Renal cortical epithelial cell (primary cell): Measurements from ENCODE around the gene ESX1. TPM values are rescaled to one million over a fixed set of nuclear protein-coding genes. Genes with fewer than 3 reads are reported as not detected.
"Not testable (repeated sequence)": the region's sequence is repeated elsewhere in the genome, so short reads cannot be mapped to it uniquely, and the experiment has no call there.

Experiments used
- DNase-seq: peaks from one replicate; pipeline ENCODE4 v3.0.0-alpha.2; 2011; ENCODE audit warnings: low read depth
- total RNA-seq: library from RNA; depleted of rRNA; stranded (reverse); fragments of >200 nt; gene quantifications from 2 replicates; pipeline ENCODE4 v1.2.3, GENCODE V29; 2014

Gene ESX1
- total RNA-seq: not detected in 2 replicates

GRCh38 chrX:104254442-104255115 lies at the start of gene ESX1:
Gene ESX1, minus strand, starts transcription at chrX:104254933. Its CDS starts 84 bp downstream, at chrX:104254849.
- DNase-seq: no peak

GRCh38 chrX:104295636-104296035 lies 40.9 kb upstream of the ESX1 start:
- no peak for DNase-seq

- no peak for DNase-seq
Measured at GRCh38 chrX:104288961-104289360, 34.2 kb upstream of the ESX1 start.

- DNase-seq: no peak
Measured at GRCh38 chrX:104288269-104288668, 33.5 kb upstream of the ESX1 start.

- no peak for DNase-seq
Measured at GRCh38 chrX:104285201-104285600, 30.5 kb upstream of the ESX1 start.

- DNase-seq: peak; percentile 11
Measured at GRCh38 chrX:104284507-104284906, 29.8 kb upstream of the ESX1 start.

- no peak for DNase-seq
Measured at GRCh38 chrX:104282166-104282725, 27.5 kb upstream of the ESX1 start.

GRCh38 chrX:104281564-104281963 lies 26.8 kb upstream of the ESX1 start:
- DNase-seq: no peak

- no peak for DNase-seq
Measured at GRCh38 chrX:104280609-104281008, 25.9 kb upstream of the ESX1 start.

GRCh38 chrX:104270916-104271512 lies 16.3 kb upstream of the ESX1 start:
- peak; percentile 43 for DNase-seq

GRCh38 chrX:104270212-104270611 lies 15.5 kb upstream of the ESX1 start:
- no peak for DNase-seq

GRCh38 chrX:104255465-104255864 lies 732 bp upstream of the ESX1 start:
- no peak for DNase-seq

- DNase-seq: no peak
Measured at GRCh38 chrX:104253567-104254441, 929 bp downstream of the ESX1 start.

GRCh38 chrX:104250470-104250869 lies 4.3 kb downstream of the ESX1 start:
- no peak for DNase-seq

- DNase-seq: not testable (repeated sequence)
Measured at GRCh38 chrX:104230060-104230459, 24.7 kb downstream of the ESX1 start.

GRCh38 chrX:104211187-104211586 lies 43.5 kb downstream of the ESX1 start:
- no peak for DNase-seq

GRCh38 chrX:104205548-104205947 lies 49.2 kb downstream of the ESX1 start:
- DNase-seq: no peak

Other genes with a start within 250 kb of the ESX1 start
- not detected in 2 replicates for gene H2BW1, start 241.2 kb downstream of the ESX1 start, total RNA-seq
- gene H2BW2, start 215.0 kb downstream of the ESX1 start, total RNA-seq: not detected in 2 replicates
- 3.9 and 8.2 TPM in 2 replicates for gene TMSB15C, start 178.7 kb downstream of the ESX1 start, total RNA-seq
- gene ZCCHC18, start 142.4 kb downstream of the ESX1 start, total RNA-seq: 2.9 and 13.9 TPM in 2 replicates
- 5.6 and 16.1 TPM in 2 replicates for gene SLC25A53, start 97.9 kb downstream of the ESX1 start, total RNA-seq
- 59.9 and 77.5 TPM in 2 replicates for gene FAM199X, start 88.5 kb downstream of the ESX1 start, total RNA-seq